GM13976 (cell line): ENCODE data around the gene ZFHX3.
"Not testable (repeated sequence)": the region's sequence is repeated elsewhere in the genome, so short reads cannot be mapped to it uniquely, and the experiment has no call there.

ENCODE experiments used
- DNase-seq: peaks from one replicate; pipeline ENCODE4 v3.0.0; 2012; ENCODE audit warnings: low spot score
- in situ Hi-C: fragments of 300-500 bp; cut with MboI; formaldehyde crosslinking; loops from one replicate; pipeline ENCODE4 v1.12.0; 2022; ENCODE audit warnings: low sequenced_read_pairs, mixed read lengths, inconsistent platforms; ENCODE audit not compliant: unreplicated experiment
- TF ChIP-seq, protein P1 (sequence below): IDR thresholded peaks from 2 replicates; pipeline ENCODE4 v1.5.1; 2012; ENCODE audit warnings: borderline replicate concordance, mild to moderate bottlenecking; ENCODE audit not compliant: insufficient read depth; ENCODE audit errors: extremely low read depth, missing control alignments, control extremely low read depth

ZFHX3 gene

GRCh38 chr16:73093146-73094144, 45.5 kb upstream of the ZFHX3 start:
- in situ Hi-C loops: no loop called here
- TF ChIP-seq, protein P1, sequence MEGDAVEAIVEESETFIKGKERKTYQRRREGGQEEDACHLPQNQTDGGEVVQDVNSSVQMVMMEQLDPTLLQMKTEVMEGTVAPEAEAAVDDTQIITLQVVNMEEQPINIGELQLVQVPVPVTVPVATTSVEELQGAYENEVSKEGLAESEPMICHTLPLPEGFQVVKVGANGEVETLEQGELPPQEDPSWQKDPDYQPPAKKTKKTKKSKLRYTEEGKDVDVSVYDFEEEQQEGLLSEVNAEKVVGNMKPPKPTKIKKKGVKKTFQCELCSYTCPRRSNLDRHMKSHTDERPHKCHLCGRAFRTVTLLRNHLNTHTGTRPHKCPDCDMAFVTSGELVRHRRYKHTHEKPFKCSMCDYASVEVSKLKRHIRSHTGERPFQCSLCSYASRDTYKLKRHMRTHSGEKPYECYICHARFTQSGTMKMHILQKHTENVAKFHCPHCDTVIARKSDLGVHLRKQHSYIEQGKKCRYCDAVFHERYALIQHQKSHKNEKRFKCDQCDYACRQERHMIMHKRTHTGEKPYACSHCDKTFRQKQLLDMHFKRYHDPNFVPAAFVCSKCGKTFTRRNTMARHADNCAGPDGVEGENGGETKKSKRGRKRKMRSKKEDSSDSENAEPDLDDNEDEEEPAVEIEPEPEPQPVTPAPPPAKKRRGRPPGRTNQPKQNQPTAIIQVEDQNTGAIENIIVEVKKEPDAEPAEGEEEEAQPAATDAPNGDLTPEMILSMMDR: no peak
- no peak for DNase-seq

DNA sequence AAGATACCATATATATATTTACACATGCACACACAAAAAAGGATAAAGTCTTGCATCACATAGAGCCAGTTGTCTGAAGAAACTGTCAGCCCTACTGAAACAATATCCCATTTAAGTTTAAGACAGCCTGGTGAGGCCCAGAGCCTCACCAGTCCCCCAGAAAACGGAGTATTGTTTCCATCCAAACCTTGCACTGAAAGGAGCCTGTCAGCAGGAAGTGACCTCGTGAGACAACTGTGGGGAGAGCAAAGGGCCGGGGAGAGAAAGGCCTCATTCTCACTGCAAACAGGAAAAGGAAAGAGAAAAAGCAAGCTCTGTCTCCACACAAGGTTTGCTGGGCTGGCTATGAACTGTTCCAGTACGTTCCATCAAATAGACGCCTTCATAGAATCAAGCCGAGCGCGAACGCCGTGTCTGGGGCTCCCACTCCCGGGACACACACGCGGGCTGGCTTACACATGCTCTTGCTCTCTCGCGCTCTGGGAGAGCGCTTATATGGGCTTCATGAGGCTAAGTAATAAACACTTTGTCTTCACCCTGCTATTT, 44.4 kb upstream of the ZFHX3 start:
- DNase-seq: no peak
- TF ChIP-seq, protein P1: no peak
- in situ Hi-C loops: no loop called here

DNA sequence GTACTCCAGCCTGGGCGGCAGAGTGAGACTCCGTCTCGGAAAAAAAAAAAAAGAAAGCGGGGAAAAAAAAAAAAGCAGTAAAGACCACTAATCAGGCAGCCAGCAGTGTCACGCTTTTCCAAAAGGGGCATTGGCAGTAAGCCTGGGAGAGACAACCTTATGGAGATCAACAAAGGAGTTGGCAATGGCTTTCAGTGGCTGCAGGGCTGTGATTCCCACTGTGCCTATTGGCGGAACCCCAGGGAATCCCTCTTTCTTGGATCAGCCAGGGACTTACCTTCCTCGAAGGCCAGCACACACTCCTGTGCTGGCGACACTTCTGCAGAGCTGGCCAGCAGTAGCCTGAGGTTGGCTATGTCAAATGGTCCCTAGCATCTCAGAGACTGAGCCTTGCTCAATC, 43.2 kb upstream of the ZFHX3 start:
- DNase-seq: no peak
- TF ChIP-seq, protein P1: no peak
- in situ Hi-C loops: no loop called here

DNA sequence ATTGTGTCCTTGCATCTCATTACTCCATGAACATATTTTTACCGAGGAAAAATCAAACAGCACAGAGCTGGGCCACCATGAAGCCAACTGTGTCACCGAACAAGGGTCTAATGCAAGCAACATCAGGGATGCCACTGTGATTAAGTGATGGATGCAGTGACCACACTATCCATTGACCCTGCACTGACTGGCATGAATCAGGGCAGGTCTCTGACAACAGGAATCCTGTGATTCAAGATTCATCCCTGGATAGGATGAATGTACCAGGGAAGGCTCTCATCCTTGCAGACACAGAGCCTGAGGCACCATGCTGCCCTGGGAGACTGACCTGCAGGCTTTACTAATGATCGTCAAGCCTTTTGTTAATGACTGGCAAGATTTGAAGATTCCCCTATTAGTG, 41.5 kb upstream of the ZFHX3 start:
- DNase-seq: no peak
- TF ChIP-seq, protein P1: no peak
- in situ Hi-C loops: no loop called here

GRCh38 chr16:73086108-73086507, 38.2 kb upstream of the ZFHX3 start:
- TF ChIP-seq, protein P1: no peak
- DNase-seq: no peak
- in situ Hi-C loops: no loop called here

DNA sequence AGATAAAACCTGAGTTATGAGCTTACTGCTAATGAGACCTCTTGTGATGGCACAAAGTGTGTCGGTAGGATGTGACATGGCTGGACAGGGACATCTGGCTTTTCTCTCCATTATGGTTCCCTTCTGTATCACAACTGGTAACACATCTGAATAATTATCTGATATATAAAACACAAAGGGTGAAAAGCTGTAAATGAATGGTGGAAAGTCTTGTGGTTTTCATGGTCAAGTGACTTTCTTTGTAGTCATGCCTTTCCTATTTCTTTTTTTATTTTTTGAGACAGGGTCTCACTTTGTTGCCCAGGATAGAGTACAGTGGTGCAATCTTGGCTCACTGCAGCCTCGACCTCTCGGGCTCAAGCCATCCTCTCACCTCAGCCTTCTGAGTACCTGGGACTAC, 35.3 kb upstream of the ZFHX3 start:
- TF ChIP-seq, protein P1: no peak
- in situ Hi-C loops: no loop called here
- no peak for DNase-seq

- DNase-seq, in situ Hi-C loops: not testable (repeated sequence)
These were observed 34.7 kb upstream of the ZFHX3 start for GRCh38 chr16:73082634-73083051.
